ENCODE results near the gene SPA17.

DNA sequence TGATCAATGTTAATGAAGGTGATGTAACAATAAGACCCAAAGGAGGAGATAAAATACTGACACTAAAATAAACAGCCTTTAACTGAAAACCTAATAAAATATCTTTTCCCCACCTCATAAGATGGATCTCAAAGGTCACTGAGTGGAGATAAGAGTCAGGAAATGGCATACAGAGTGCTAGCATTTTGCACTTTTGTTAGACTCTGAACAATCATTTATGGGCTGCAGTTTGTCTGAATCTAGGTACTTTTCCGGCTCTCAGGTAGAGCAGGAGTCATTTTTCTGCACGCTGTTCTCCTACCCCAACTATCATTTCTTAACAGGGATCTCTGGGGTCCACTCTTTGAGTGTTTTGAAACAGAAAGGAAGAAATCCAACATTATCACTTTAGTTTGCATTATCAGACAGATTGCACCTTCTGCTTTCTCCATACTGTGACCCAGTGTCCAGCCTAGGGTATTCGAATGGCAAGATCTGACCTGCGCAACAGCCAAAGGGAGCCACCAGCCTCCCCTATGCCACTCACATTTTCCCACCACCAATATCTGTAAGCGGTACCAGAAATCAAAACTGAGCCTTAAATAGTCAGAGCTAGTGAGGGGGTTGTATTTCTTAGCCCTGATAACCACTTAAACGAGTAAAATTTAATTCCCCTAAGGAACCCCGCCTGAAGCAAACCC, 1.0 kb upstream of the SPA17 start:
- TF ChIP-seq, protein P1, sequence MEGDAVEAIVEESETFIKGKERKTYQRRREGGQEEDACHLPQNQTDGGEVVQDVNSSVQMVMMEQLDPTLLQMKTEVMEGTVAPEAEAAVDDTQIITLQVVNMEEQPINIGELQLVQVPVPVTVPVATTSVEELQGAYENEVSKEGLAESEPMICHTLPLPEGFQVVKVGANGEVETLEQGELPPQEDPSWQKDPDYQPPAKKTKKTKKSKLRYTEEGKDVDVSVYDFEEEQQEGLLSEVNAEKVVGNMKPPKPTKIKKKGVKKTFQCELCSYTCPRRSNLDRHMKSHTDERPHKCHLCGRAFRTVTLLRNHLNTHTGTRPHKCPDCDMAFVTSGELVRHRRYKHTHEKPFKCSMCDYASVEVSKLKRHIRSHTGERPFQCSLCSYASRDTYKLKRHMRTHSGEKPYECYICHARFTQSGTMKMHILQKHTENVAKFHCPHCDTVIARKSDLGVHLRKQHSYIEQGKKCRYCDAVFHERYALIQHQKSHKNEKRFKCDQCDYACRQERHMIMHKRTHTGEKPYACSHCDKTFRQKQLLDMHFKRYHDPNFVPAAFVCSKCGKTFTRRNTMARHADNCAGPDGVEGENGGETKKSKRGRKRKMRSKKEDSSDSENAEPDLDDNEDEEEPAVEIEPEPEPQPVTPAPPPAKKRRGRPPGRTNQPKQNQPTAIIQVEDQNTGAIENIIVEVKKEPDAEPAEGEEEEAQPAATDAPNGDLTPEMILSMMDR (IDR thresholded peaks at IDR 0.05), result no peak
- no peak for TF ChIP-seq POLR2A (IDR thresholded peaks at IDR 0.05)
